Islet precursor cell (in vitro differentiated cells): ENCODE measurements around the gene DIPK1C.
A peak's percentile ranks its signal among the peaks of the same experiment; 100 is the strongest.

Experiments
- DNase-seq: peaks from one replicate; pipeline ENCODE4 v3.0.0-alpha.2; 2018

Gene DIPK1C

GRCh38 chr18:74480149-74480651 is 23.1 kb upstream of the DIPK1C start:
- no peak for DNase-seq

- DNase-seq = no peak
Measured at GRCh38 chr18:74479486-74480148, 22.5 kb upstream of the DIPK1C start.

GRCh38 chr18:74478880-74479279 is 21.8 kb upstream of the DIPK1C start:
- no peak for DNase-seq

- no peak for DNase-seq
Measured at GRCh38 chr18:74478316-74478715, 21.2 kb upstream of the DIPK1C start.

- DNase-seq = no peak
Measured at GRCh38 chr18:74477771-74478170, 20.7 kb upstream of the DIPK1C start.

- peak; percentile 76 for DNase-seq
Measured at GRCh38 chr18:74476140-74476539, 19.0 kb upstream of the DIPK1C start.

GRCh38 chr18:74473976-74474640 is 17.0 kb upstream of the DIPK1C start:
- DNase-seq = no peak

GRCh38 chr18:74472312-74472711 is 15.2 kb upstream of the DIPK1C start:
- no peak for DNase-seq

GRCh38 chr18:74468547-74469061 is 11.5 kb upstream of the DIPK1C start:
- DNase-seq = no peak

- DNase-seq = no peak
Measured at GRCh38 chr18:74465775-74466174, 8.7 kb upstream of the DIPK1C start.

- DNase-seq = no peak
Measured at GRCh38 chr18:74463983-74464382, 6.9 kb upstream of the DIPK1C start.

GRCh38 chr18:74463254-74463653 is 6.1 kb upstream of the DIPK1C start:
- no peak for DNase-seq

GRCh38 chr18:74460825-74461224 is 3.7 kb upstream of the DIPK1C start:
- no peak for DNase-seq

GRCh38 chr18:74459889-74460288 is 2.8 kb upstream of the DIPK1C start:
- peak; percentile 79 for DNase-seq

- no peak for DNase-seq
Measured at GRCh38 chr18:74457725-74458421, 765 bp upstream of the DIPK1C start.

GRCh38 chr18:74456349-74457042 is 612 bp downstream of the DIPK1C start:
- no peak for DNase-seq

GRCh38 chr18:74456017-74456348 is 1.1 kb downstream of the DIPK1C start:
- no peak for DNase-seq

GRCh38 chr18:74455386-74455785 is 1.7 kb downstream of the DIPK1C start:
- no peak for DNase-seq

- no peak for DNase-seq
Measured at GRCh38 chr18:74454279-74454751, 2.8 kb downstream of the DIPK1C start.

- DNase-seq = no peak
Measured at GRCh38 chr18:74453642-74454198, 3.4 kb downstream of the DIPK1C start.

GRCh38 chr18:74453016-74453566 is 4.0 kb downstream of the DIPK1C start:
- peak; percentile 67 for DNase-seq

- DNase-seq = no peak
Measured at GRCh38 chr18:74451148-74451547, 6.0 kb downstream of the DIPK1C start.
